Choroid plexus epithelial cell (primary cell): ENCODE results near the gene FBN1.

Experiments used
- DNase-seq: peaks from one replicate; pipeline ENCODE4 v3.0.0-alpha.2; 2010; ENCODE audit warnings: low read depth
- H3K4me3 ChIP-seq: 2 replicates; pipeline ENCODE4 v1.5.1; 2011; ENCODE audit warnings: low read depth, mild to moderate bottlenecking, control low read depth, low read length, moderate library complexity
- CTCF ChIP-seq: conservative IDR thresholded peaks from 2 replicates; pipeline ENCODE4 v1.5.1; 2011; ENCODE audit warnings: low read depth, mild to moderate bottlenecking, control low read depth, inconsistent platforms, low read length, moderate library complexity

FBN1 gene

GRCh38 chr15:48653216-48653615, 7.7 kb upstream of the FBN1 start:
- H3K4me3 ChIP-seq, result no peak overlapping the region
- DNase-seq, result no peak
- no peak for TF ChIP-seq CTCF

- DNase-seq, result no peak
- no peak overlapping the region for H3K4me3 ChIP-seq
Observed at GRCh38 chr15:48652510-48653076, 7.1 kb upstream of the FBN1 start.

GRCh38 chr15:48650931-48651330, 5.4 kb upstream of the FBN1 start:
- no peak overlapping the region for H3K4me3 ChIP-seq
- no peak for DNase-seq
- TF ChIP-seq CTCF, result no peak

More at GRCh38 chr15:48652510-48653076, 7.1 kb upstream of the FBN1 start:
- no peak for TF ChIP-seq CTCF

GRCh38 chr15:48647962-48648361, 2.5 kb upstream of the FBN1 start:
- peak; percentile 71 for DNase-seq
- no peak overlapping the region for H3K4me3 ChIP-seq
- peak; percentile 64 for TF ChIP-seq CTCF

- no peak for DNase-seq
- no peak for TF ChIP-seq CTCF
- peak overlapping the region; percentile 92 for H3K4me3 ChIP-seq
Observed at GRCh38 chr15:48646331-48646730, 822 bp upstream of the FBN1 start.

GRCh38 chr15:48644827-48645557, 517 bp downstream of the FBN1 start:
- no peak for TF ChIP-seq CTCF
- peak overlapping the region; percentile 92 for H3K4me3 ChIP-seq
- DNase-seq, result peak; percentile 58

- DNase-seq, result peak; percentile 47
- peak overlapping the region; percentile 92 for H3K4me3 ChIP-seq
- TF ChIP-seq CTCF, result no peak
Observed at GRCh38 chr15:48644467-48644826, 1.1 kb downstream of the FBN1 start.
